ENCODE measurements around the gene MMP17.

GRCh38 chr12:131843527-131843926, 15.3 kb downstream of the MMP17 start:
- TF ChIP-seq CTCF (IDR thresholded peaks at IDR 0.05; ENCODE audit: extremely low read depth in 1 of 2, insufficient read depth in 1 of 2, low read depth in 1 of 2, low read length in 2 of 2) = no peak
- no peak for TF ChIP-seq POLR2A (IDR thresholded peaks at IDR 0.05; ENCODE audit: low read depth, low read length)
- TF ChIP-seq JUN (IDR thresholded peaks at IDR 0.05; ENCODE audit: borderline replicate concordance, insufficient read depth, insufficient read length, low read depth) = no peak
- no peak for TF ChIP-seq FOS (IDR thresholded peaks at IDR 0.05; ENCODE audit: borderline replicate concordance, insufficient read depth, low read length)
- no peak for TF ChIP-seq POLR2AphosphoS5 (IDR thresholded peaks at IDR 0.05; ENCODE audit: insufficient read depth, low read depth, low read length)
